ENCODE data around the gene RCBTB2. TPM values are rescaled to one million over a fixed set of nuclear protein-coding genes. Genes with fewer than 3 reads are reported as not detected.

Gene RCBTB2
- total RNA-seq, 1 donor from 2014 or later, result 4.3 TPM

DNA sequence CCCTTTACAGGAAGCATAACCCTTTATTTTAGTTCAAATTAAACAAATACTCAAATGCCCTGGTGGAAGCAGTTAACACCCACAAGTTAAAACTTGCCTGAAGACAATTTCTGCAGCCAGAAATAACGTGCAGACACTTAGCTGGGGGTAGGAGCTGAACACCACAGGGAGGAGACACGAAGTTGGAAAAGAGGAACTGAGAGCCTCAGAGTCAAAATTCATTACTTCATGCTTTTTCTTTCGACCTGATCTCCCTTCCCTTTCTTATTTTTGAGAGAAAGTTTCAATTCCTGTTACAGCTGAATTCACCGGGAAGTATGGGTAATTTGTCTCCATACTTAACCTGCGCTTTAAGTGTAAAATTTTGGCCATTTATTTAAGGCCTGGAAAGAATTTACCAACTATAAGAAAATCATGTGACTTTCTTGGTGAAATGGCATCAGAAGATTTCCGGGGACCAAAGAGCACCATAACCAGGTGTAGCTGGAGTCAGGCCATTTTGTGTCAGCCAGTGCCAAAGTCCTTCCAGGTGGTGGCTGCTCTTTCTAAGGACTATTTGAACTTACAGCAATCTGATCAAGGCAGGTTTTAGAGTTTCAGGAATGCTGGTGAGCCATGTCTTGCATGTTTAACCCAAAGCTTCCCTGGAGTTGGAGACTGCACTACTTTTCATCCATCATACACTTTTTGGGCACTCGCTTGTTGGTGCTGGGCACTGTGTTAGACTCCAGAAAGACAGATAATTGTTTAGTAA, 46.5 kb upstream of the RCBTB2 start:
- H3K9me3 Mint-ChIP-seq (ENCODE audit: unreplicated experiment), result no peaks in the 10 kb centered on the region
- TF ChIP-seq EZH2 (IDR thresholded peaks at IDR 0.05; ENCODE audit: insufficient read depth, low read length), result no peak
- TF ChIP-seq, protein P1, sequence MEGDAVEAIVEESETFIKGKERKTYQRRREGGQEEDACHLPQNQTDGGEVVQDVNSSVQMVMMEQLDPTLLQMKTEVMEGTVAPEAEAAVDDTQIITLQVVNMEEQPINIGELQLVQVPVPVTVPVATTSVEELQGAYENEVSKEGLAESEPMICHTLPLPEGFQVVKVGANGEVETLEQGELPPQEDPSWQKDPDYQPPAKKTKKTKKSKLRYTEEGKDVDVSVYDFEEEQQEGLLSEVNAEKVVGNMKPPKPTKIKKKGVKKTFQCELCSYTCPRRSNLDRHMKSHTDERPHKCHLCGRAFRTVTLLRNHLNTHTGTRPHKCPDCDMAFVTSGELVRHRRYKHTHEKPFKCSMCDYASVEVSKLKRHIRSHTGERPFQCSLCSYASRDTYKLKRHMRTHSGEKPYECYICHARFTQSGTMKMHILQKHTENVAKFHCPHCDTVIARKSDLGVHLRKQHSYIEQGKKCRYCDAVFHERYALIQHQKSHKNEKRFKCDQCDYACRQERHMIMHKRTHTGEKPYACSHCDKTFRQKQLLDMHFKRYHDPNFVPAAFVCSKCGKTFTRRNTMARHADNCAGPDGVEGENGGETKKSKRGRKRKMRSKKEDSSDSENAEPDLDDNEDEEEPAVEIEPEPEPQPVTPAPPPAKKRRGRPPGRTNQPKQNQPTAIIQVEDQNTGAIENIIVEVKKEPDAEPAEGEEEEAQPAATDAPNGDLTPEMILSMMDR (IDR thresholded peaks at IDR 0.05; ENCODE audit: insufficient read depth, low read depth, low read length), result no peak
- Histone ChIP-seq H3K4me1 (ENCODE audit: insufficient read depth, low read length) (no peaks in the 10 kb centered on the region), H3K27me3 (ENCODE audit: insufficient read depth, low read length) (no peaks in the 10 kb centered on the region), H3K4me2 (ENCODE audit: low read length) (no peak overlapping the region), H3K9ac (ENCODE audit: low read length) (no peak overlapping the region), H3K36me3 (ENCODE audit: insufficient read depth, low read length) (no peaks in the 10 kb centered on the region), H3K79me2 (ENCODE audit: insufficient read depth, low read length) (no peaks in the 10 kb centered on the region), H3K9me3 (ENCODE audit: insufficient read depth, low read depth, low read length) (no peaks in the 10 kb centered on the region), H3K27ac (ENCODE audit: low read depth, low read length) (no peak overlapping the region), H3K4me3 (ENCODE audit: insufficient read depth, low read depth, low read length) (no peak overlapping the region), H2AFZ (ENCODE audit: low read depth, low read length) (no peak overlapping the region), H4K20me1 (ENCODE audit: insufficient read depth, low read length) (no peaks in the 10 kb centered on the region)
- no peak for DNase-seq (ENCODE audit: low read depth)
- peaks cover 4% of the 10 kb centered on the region for H3K27me3 Mint-ChIP-seq (ENCODE audit: low read depth, unreplicated experiment)
- no peaks in the 10 kb centered on the region for H3K36me3 Mint-ChIP-seq (ENCODE audit: low read depth, unreplicated experiment)
- H3K4me1 Mint-ChIP-seq (ENCODE audit: low read depth, unreplicated experiment), result peaks cover 3% of the 10 kb centered on the region
- no peak overlapping the region for H3K4me3 Mint-ChIP-seq (ENCODE audit: unreplicated experiment)
- H3K27ac Mint-ChIP-seq (ENCODE audit: unreplicated experiment), result no peak overlapping the region
- FAIRE-seq, result no peak

DNA sequence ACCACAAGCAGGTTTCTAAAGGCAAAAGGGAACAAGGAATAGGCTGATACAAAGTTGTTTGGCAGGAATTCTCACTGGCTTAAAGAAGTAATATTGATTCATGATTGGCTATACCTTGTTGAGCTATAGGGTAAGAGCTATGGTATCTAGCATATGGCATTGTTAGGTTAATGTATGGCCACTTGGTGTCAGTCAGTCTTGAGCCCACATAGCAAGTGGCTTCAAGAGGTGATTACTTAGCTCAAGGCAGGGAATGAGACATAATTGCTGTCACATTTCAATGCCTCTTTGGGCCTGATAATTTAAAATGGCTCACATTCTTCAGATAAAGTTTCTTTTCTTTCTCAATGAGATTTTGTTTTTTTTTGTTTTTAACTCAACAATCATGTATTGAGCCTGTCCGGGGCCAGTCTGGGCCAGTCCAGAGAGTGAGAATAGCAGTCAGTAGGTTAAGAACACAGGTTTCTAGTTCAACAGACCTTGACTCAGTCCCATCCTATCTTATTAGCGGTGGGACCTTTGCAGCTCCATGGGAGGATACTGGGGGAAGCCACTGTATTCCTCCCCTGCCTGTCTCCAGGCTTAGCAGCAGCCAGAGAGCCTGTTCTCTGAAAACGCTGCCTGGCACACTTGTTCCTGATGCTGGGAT, 45.8 kb upstream of the RCBTB2 start:
- H3K27ac Mint-ChIP-seq (ENCODE audit: unreplicated experiment), result no peak overlapping the region
- H3K4me2 ChIP-seq (ENCODE audit: low read length), result no peak overlapping the region

More for the DNA sequence above, 45.8 kb upstream of the RCBTB2 start:
- H4K20me1 ChIP-seq (ENCODE audit: insufficient read depth, low read length), result no peaks in the 10 kb centered on the region
- no peaks in the 10 kb centered on the region for H3K9me3 Mint-ChIP-seq (ENCODE audit: unreplicated experiment)
- H3K9ac ChIP-seq (ENCODE audit: low read length), result no peak overlapping the region
- no peaks in the 10 kb centered on the region for H3K79me2 ChIP-seq (ENCODE audit: insufficient read depth, low read length)
- TF ChIP-seq EZH2 (IDR thresholded peaks at IDR 0.05; ENCODE audit: insufficient read depth, low read length), result no peak
- TF ChIP-seq, protein P1 (IDR thresholded peaks at IDR 0.05; ENCODE audit: insufficient read depth, low read depth, low read length), result no peak
- DNase-seq (ENCODE audit: low read depth), result no peak
- H3K36me3 ChIP-seq (ENCODE audit: insufficient read depth, low read length), result no peaks in the 10 kb centered on the region
- H3K27me3 Mint-ChIP-seq (ENCODE audit: low read depth, unreplicated experiment), result peaks cover 4% of the 10 kb centered on the region
- H3K36me3 Mint-ChIP-seq (ENCODE audit: low read depth, unreplicated experiment), result no peaks in the 10 kb centered on the region
- no peak overlapping the region for H3K4me3 ChIP-seq (ENCODE audit: insufficient read depth, low read depth, low read length)
- H3K4me1 ChIP-seq (ENCODE audit: insufficient read depth, low read length), result no peaks in the 10 kb centered on the region
- FAIRE-seq, result no peak
- H3K27me3 ChIP-seq (ENCODE audit: insufficient read depth, low read length), result no peaks in the 10 kb centered on the region
- H3K9me3 ChIP-seq (ENCODE audit: insufficient read depth, low read depth, low read length), result no peaks in the 10 kb centered on the region
- H3K4me3 Mint-ChIP-seq (ENCODE audit: unreplicated experiment), result no peak overlapping the region
- no peak overlapping the region for H2AFZ ChIP-seq (ENCODE audit: low read depth, low read length)
- no peak overlapping the region for H3K27ac ChIP-seq (ENCODE audit: low read depth, low read length)
- H3K4me1 Mint-ChIP-seq (ENCODE audit: low read depth, unreplicated experiment), result peaks cover 3% of the 10 kb centered on the region
